ENCODE results near the gene TPST2. TPM values are rescaled to one million over a fixed set of nuclear protein-coding genes. Genes with fewer than 3 reads are reported as not detected.

The TPST2 gene
- total and polyA plus RNA-seq, 9 of the 15 experiments (the other 6 are each of a cell fraction or from before 2014, with no cell fraction given) = 14.2 to 123 (median 60.1) TPM

DNA sequence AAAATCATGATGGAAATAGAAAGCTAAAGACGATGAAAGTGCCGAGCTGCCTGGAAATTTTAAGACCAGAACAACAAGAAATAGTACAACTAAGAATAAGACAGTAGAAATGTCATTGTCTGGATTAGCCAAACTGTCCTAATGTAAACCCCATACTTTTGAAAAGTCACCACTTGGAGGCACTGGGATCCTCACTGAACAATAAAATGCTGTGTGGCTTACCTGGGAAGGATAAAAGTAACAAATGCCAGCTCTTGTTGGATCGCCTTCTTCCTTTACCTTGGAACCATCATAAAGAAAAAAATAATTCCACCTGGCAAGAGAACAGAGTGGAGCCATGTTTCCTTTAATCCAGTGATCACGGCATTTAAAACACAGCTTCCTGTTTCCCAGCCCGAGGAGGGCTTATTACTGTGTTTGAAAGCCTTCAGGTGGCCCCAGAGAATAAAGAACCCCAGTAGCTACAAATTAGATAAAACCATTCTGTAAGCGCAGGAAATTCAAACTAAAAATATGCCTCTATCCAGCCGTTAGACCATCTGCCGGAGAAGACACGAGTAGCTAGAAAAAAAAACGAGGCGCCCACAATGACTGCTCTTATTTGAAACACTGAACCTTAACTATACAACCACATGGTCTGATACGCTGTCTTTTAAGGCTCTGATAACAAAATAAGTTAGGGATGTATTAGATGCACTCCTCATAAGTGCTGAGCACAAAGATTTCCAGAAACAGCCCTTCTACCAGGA lies 110.7 kb downstream of the TPST2 start (continued):
- TF ChIP-seq, protein P1, sequence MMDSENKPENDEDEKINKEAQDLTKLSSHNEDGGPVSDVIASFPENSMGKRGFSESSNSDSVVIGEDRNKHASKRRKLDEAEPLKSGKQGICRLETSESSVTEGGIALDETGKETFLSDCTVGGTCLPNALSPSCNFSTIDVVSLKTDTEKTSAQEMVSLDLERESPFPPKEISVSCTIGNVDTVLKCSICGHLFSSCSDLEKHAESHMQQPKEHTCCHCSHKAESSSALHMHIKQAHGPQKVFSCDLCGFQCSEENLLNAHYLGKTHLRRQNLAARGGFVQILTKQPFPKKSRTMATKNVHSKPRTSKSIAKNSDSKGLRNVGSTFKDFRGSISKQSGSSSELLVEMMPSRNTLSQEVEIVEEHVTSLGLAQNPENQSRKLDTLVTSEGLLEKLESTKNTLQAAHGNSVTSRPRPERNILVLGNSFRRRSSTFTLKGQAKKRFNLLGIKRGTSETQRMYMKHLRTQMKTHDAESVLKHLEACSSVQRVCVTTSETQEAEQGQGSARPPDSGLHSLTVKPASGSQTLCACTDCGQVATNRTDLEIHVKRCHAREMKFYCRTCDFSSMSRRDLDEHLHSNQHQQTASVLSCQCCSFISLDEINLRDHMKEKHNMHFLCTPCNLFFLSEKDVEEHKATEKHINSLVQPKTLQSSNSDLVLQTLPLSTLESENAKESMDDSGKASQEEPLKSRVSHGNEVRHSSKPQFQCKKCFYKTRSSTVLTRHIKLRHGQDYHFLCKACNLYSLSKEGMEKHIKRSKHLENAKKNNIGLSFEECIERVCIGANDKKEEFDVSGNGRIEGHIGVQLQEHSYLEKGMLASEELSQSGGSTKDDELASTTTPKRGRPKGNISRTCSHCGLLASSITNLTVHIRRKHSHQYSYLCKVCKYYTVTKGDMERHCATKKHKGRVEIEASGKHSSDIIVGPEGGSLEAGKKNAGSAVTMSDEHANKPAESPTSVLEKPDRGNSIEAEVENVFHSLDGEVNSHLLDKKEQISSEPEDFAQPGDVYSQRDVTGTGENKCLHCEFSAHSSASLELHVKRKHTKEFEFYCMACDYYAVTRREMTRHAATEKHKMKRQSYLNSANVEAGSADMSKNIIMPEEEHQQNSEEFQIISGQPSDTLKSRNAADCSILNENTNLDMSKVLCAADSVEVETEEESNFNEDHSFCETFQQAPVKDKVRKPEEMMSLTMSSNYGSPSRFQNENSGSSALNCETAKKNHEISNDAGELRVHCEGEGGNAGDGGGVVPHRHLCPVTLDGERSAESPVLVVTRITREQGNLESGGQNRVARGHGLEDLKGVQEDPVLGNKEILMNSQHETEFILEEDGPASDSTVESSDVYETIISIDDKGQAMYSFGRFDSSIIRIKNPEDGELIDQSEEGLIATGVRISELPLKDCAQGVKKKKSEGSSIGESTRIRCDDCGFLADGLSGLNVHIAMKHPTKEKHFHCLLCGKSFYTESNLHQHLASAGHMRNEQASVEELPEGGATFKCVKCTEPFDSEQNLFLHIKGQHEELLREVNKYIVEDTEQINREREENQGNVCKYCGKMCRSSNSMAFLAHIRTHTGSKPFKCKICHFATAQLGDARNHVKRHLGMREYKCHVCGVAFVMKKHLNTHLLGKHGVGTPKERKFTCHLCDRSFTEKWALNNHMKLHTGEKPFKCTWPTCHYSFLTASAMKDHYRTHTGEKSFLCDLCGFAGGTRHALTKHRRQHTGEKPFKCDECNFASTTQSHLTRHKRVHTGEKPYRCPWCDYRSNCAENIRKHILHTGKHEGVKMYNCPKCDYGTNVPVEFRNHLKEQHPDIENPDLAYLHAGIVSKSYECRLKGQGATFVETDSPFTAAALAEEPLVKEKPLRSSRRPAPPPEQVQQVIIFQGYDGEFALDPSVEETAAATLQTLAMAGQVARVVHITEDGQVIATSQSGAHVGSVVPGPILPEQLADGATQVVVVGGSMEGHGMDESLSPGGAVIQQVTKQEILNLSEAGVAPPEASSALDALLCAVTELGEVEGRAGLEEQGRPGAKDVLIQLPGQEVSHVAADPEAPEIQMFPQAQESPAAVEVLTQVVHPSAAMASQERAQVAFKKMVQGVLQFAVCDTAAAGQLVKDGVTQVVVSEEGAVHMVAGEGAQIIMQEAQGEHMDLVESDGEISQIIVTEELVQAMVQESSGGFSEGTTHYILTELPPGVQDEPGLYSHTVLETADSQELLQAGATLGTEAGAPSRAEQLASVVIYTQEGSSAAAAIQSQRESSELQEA (IDR thresholded peaks at IDR 0.05; ENCODE audit: low read depth) = no peak
- TF ChIP-seq ZNF408 (CRISPR knock-in tag; IDR thresholded peaks at IDR 0.05; ENCODE audit: low read depth) (no peak), CBFB (CRISPR knock-in tag; IDR thresholded peaks at IDR 0.05) (no peak), POLR3A (IDR thresholded peaks at IDR 0.05; ENCODE audit: borderline replicate concordance, extremely low read depth, insufficient read depth, insufficient read length) (no peak), JUN (IDR thresholded peaks at IDR 0.05; ENCODE audit: borderline replicate concordance, low read depth, low read length) (no peak), JUN (CRISPR knock-in tag; IDR thresholded peaks at IDR 0.05; ENCODE audit: borderline replicate concordance) (no peak), SMARCA4 (IDR thresholded peaks at IDR 0.05) (0 out of 2 replicates have a peak, but pooled peaks have one; percentile 9), ZZZ3 (IDR thresholded peaks at IDR 0.05) (no peak), HCFC1 (IDR thresholded peaks at IDR 0.05; ENCODE audit: low read depth, low read length) (no peak), TCF3 (CRISPR knock-in tag; IDR thresholded peaks at IDR 0.05) (0 out of 2 replicates have a peak, but pooled peaks have one; percentile 49), KDM5B (IDR thresholded peaks at IDR 0.05; ENCODE audit: insufficient replicate concordance, low read depth, low read length) (no peak)
- TF ChIP-seq, protein P2, sequence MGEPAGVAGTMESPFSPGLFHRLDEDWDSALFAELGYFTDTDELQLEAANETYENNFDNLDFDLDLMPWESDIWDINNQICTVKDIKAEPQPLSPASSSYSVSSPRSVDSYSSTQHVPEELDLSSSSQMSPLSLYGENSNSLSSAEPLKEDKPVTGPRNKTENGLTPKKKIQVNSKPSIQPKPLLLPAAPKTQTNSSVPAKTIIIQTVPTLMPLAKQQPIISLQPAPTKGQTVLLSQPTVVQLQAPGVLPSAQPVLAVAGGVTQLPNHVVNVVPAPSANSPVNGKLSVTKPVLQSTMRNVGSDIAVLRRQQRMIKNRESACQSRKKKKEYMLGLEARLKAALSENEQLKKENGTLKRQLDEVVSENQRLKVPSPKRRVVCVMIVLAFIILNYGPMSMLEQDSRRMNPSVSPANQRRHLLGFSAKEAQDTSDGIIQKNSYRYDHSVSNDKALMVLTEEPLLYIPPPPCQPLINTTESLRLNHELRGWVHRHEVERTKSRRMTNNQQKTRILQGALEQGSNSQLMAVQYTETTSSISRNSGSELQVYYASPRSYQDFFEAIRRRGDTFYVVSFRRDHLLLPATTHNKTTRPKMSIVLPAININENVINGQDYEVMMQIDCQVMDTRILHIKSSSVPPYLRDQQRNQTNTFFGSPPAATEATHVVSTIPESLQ (CRISPR knock-in tag; IDR thresholded peaks at IDR 0.05) = no peak
- TF ChIP-seq, protein P3, sequence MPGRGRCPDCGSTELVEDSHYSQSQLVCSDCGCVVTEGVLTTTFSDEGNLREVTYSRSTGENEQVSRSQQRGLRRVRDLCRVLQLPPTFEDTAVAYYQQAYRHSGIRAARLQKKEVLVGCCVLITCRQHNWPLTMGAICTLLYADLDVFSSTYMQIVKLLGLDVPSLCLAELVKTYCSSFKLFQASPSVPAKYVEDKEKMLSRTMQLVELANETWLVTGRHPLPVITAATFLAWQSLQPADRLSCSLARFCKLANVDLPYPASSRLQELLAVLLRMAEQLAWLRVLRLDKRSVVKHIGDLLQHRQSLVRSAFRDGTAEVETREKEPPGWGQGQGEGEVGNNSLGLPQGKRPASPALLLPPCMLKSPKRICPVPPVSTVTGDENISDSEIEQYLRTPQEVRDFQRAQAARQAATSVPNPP (IDR thresholded peaks at IDR 0.05; ENCODE audit: borderline replicate concordance, insufficient read depth, insufficient read length) = no peak
- TF ChIP-seq, protein P4, sequence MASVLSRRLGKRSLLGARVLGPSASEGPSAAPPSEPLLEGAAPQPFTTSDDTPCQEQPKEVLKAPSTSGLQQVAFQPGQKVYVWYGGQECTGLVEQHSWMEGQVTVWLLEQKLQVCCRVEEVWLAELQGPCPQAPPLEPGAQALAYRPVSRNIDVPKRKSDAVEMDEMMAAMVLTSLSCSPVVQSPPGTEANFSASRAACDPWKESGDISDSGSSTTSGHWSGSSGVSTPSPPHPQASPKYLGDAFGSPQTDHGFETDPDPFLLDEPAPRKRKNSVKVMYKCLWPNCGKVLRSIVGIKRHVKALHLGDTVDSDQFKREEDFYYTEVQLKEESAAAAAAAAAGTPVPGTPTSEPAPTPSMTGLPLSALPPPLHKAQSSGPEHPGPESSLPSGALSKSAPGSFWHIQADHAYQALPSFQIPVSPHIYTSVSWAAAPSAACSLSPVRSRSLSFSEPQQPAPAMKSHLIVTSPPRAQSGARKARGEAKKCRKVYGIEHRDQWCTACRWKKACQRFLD (CRISPR knock-in tag; IDR thresholded peaks at IDR 0.05) = no peak
